ENCODE data around the gene HNRNPL. TPM values are rescaled to one million over a fixed set of nuclear protein-coding genes. Genes with fewer than 3 reads are reported as not detected.
"Not testable (repeated sequence)": the region's sequence is repeated elsewhere in the genome, so short reads cannot be mapped to it uniquely, and the experiment has no call there.

Gene HNRNPL
- total RNA-seq, 1 experiment from 2014 or later = 501 TPM

DNA sequence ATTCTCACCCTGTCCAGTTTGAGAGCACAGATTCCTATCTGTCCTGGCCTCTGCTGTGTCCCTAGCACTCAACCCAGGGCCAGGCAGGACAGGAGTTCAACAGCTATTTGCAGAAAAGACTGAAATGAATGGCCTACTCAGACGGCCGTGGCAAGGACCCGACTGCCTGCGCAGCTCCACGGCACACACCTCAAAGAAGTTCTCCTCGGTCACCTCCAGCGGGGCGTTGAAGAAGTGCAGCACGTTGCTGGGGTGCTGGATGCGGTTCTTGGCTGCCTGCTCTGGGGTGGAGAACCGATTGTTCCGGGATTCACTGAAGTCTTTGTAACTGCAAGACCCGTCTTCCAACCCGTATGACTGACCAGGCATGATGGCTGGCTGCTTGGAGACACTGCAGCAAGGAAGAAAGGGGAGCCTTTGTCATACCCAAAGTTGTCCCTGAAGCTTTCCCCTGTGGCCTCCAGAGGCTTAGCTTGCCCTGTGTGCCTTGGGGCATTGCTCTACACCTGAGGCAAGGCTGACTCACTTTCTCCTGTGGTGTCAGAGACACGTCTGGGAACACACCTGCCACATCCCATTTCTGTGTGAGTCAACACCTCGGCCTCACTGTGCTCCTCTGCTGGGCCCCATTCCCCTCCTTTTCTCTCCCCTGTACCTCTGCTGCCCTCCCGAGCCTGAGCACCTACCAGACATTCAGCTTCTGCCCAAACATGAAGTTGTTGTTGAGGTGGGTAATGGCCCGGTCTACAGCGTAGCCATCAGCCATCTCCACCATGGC is 11.4 kb downstream of the HNRNPL start:
- in situ Hi-C loops (cut with HindIII; ENCODE audit: low pct_unique_long_range_greater_than_20kb, low sequenced_read_pairs) = no loop called here
- DNase-seq (ENCODE audit: low read depth) = peak; percentile 72

DNA sequence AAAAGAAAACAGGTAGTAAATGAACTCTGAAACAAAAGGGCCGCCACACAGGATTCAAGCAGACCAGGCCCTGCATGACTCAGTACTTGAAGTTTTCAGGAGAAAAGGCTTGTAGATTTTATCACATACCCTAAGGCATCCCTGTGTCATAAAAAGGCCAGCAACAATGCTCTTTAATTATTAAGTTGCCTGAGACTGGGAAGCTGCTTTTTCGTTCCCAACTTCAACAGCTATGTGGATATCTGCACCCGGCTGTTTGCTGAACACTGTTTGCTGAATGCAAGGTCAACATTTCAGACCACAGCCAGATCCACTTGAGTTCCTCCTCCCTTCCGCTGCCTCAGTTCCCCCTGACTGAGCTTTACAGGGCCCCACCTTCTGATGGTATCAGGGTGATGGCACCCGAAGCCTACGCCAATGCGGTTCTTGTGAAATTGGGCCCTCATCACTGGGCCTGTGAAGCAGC is 12.1 kb downstream of the HNRNPL start:
- in situ Hi-C loops (cut with HindIII; ENCODE audit: low pct_unique_long_range_greater_than_20kb, low sequenced_read_pairs) = no loop called here

DNA sequence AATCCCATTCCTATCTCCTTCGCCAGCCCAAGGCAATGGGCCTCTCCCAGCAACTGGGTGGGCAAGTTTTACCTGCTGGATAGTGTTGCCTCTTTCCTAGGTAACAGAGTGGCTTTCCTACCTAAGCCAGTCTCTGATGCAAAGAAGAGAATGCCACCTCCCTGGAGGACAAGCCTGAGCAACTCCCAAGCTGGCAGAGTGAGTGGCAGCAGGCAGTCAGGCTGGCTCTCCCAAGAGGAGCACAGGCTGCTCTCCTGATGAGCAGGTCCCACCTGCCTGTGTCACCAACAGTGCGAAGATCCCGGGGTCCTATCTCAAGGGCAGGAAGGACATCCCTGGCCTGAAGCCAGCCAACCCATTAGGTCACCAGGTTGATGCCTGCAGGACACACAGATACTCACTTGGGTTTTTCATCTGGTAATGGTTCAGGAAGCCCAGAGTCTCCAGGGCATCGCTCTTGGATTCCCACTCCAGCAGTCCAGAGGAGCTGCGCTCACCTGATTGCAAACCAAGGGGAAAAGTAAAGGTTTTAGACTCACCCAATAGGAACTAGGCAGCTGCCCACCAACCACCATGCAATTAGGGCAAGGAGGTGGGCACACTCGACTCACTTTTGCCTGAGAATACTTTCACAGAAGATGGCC is 12.7 kb downstream of the HNRNPL start:
- in situ Hi-C loops (cut with HindIII; ENCODE audit: low pct_unique_long_range_greater_than_20kb, low sequenced_read_pairs) = no loop called here
- no peak for DNase-seq (ENCODE audit: low read depth)

More for the DNA sequence above, 12.1 kb downstream of the HNRNPL start:
- peak; percentile 85 for DNase-seq (ENCODE audit: low read depth)

DNA sequence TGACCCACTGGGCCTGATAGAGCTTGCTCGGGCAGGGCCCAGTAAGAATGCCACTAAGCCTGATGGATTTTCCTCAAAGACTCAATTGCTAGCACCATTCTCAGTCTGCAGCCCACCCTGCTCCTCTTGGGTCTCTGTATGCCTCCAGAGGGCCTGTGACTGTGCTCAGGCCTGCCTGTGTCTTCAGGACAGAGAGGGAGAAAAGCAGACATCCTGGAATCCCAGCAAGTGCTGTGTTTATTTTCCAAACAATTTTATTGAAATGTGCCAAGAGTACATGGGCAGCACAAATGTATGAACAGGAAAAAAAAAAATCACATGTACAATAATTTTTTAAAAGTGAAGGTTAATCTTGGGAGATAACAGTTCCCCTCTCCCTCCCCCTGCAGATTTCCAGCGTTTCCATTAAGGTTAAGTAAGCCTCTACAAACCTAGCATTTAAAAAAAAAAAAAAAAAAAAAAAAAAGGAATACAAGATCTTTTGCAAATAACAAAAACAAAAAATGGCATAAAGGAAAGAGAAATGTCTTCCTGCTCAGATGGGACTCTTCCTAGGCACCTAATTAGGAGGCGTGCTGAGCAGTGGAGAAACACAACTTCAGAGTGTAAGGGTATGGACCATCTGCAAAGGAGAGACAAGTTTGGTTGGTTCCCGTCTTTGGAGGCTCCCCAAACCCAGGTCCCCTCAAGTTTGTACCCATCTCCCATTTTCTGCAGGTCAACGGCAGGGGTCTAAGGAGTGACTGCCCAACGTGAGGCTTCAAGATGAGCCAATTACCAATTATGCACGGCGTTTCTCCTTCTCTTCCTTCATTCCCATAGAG is 13.4 kb downstream of the HNRNPL start:
- DNase-seq (ENCODE audit: low read depth) = no peak
- in situ Hi-C loops (cut with HindIII; ENCODE audit: low pct_unique_long_range_greater_than_20kb, low sequenced_read_pairs) = no loop called here

DNA sequence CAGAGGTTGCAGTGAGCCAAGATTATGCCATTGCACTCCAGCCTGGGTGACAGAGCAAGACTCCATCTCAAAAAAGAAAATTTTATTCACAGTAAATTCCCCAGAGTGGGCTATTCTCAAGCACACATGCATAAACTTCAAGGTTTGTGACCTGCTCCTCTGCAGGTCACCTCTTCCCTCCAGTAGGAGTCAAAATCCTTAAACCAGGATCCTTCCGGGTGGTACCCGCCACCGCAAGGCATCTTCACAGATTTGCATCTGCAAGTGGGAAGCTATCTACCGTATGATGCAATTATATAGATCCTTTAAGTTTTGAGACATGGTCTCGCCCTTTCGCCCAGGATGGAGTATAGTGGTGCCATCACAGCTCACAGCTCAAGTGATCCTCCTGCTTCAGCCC is 15.2 kb downstream of the HNRNPL start:
- no peak for DNase-seq (ENCODE audit: low read depth)
- in situ Hi-C loops (cut with HindIII; ENCODE audit: low pct_unique_long_range_greater_than_20kb, low sequenced_read_pairs) = no loop called here

DNA sequence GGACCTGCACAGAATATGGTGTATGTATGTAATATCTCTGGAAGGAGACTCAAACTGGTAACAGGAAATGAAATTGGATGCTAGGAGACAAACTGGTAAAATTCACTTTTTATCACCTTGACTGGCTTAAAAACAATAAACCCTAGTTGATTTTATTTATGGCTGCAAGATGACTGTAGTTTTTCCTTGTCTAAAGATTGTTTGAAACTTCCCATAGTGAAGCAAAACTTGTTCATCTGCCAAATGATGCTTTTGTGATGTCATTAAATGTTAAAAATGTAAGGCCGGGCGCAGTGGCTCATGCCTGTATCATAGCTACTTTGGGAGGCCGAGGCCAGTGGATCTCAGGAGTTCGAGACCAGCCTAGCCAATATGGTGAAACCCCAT is 15.7 kb downstream of the HNRNPL start:
- DNase-seq (ENCODE audit: low read depth) = no peak
- in situ Hi-C loops (cut with HindIII; ENCODE audit: low pct_unique_long_range_greater_than_20kb, low sequenced_read_pairs) = no loop called here

DNA sequence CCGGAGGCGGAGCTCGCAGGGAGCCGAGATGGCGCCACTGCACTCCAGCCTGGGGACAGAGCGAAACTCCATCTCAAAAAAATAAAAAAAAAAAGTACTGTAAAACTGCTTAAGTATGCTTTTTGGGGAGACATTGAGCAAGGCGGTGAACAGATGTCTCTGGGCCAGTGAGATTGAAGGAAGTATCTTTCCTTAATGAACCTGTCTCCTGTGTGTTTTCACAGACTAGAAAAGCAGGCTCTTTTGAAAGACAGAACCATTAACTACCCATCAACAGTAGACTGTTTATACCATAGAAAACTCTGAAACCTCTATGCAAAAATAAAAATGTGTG is 16.7 kb downstream of the HNRNPL start:
- in situ Hi-C loops (cut with HindIII; ENCODE audit: low pct_unique_long_range_greater_than_20kb, low sequenced_read_pairs) = no loop called here
- no peak for DNase-seq (ENCODE audit: low read depth)

DNA sequence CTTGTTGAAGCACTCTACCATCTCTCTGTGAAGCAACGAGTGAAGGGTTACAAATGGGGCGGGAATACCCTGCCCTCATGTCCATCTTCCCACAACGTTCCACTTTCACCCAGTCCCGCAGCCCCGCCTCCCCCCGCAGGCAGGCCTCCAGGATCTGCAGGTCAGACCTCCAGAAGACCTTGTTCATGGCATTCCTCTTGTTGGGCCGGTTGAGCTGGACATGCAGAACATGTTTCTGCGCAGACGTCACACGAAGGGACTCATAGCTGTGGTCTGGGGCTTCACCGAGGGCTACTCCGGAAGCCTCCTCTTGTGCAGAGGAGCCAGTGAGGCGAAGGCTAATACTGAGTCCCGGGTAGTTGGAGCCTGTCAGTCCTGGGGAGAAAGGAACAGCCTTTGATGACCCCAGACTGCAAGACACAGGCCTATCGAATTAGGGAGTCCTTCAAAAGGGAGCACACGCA is 18.6 kb downstream of the HNRNPL start:
- DNase-seq (ENCODE audit: low read depth) = peak; percentile 95
- in situ Hi-C loops (cut with HindIII; ENCODE audit: low pct_unique_long_range_greater_than_20kb, low sequenced_read_pairs) = no loop called here

DNA sequence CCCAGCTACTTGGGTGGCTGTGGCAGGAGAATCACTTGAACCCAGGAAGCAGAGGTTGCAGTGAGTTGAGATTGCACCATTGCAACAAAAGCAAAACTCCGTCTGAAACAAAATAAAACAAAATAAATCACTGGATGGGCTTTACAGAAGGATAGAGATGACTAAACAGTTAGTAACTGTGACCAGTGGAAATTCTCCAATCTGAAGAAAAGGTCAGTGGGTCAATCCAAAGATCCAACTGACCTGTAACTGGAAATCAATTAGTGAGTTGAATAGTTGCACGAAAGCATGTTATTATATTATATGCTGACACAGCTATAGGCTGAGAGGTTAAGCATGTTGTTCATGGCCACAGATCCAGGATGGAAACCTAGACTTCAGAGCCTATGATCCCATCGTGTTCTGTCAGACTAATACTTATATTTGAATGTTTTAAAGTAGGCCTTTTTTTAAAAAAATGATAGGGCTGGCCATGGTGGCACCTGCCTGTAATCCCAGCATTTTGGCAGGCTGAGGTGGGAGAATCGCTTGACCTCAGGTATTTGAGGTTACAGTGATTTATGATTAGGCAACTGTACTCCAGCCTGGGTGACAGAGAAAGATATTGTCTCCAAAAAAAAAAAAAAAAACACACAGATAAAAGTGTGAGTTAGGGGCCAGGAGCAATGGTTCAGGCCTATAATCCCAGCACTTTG is 19.6 kb downstream of the HNRNPL start:
- peak; percentile 79 for DNase-seq (ENCODE audit: low read depth)
- in situ Hi-C loops (cut with HindIII; ENCODE audit: low pct_unique_long_range_greater_than_20kb, low sequenced_read_pairs) = no loop called here

DNA sequence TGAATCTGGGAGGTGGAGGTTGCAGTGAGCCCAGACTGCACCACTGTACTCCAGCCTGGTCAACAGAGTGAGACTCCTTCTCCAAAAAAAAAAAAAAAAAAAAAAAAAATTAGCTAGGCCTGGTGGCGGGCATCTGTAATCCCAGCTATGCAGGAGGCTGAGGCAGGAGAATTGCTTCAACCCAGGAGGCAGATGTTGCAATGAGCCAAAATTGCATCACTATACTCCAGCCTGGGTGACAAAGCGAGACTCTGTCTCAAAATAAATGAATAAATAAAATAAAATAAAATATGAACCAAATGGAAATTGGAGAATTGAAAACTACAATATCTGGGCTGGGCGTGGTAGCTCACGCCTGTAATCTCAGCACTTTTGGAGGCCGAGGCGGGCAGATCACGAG is 20.6 kb downstream of the HNRNPL start:
- in situ Hi-C loops (cut with HindIII; ENCODE audit: low pct_unique_long_range_greater_than_20kb, low sequenced_read_pairs); DNase-seq (ENCODE audit: low read depth): not testable (repeated sequence)

DNA sequence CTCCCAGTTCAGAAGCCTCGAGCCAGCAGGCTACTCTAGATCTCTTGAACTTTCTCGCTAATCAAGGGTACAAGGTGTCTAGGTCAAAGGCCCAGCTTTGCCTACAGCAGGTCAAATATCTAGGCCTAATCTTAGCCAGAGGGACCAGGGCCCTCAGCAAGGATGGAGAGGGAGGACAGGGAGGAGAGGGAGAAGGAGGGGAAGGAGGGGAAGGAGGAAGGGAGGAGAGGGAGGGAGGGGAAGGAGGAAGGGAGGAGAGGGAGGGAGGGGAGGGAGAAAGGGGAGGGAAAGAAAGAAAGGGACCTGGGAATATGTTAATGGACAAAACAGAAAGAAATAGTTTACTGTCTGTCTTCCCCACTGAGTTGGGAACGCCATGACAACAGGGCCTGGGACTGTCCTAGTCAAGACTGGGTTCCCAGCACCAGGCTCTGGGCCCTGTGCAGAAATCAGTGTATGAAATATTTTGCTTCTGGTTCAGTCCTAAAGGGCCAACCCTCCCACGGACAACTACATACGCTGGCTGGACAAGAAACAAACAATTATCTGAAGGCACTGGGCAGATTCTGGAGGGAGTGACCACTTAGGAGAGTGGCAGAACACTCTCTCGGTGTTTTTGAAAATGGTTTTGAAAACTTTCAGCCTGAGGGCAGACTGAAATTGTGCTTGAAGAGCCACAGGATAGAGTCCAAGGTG is 22.8 kb downstream of the HNRNPL start:
- no peak for DNase-seq (ENCODE audit: low read depth)
- in situ Hi-C loops (cut with HindIII; ENCODE audit: low pct_unique_long_range_greater_than_20kb, low sequenced_read_pairs) = no loop called here

DNA sequence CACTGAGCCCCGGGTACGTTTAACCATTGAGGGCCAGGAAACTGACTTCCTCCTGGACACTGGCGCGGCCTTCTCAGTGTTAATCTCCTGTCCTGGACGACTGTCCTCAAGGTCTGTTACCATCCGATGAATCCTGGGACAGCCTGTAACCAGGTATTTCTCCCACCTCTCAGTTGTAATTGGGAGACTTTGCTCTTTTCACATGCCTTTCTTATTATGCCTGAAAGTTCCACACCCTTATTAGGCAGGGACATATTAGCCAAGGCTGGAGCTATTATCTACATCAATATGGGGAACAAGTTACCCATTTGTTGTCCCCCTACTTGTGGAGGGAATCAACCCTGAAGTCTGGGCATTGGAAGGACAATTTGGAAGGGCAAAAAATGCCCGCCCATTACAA is 23.9 kb downstream of the HNRNPL start:
- DNase-seq (ENCODE audit: low read depth); in situ Hi-C loops (cut with HindIII; ENCODE audit: low pct_unique_long_range_greater_than_20kb, low sequenced_read_pairs): not testable (repeated sequence)

DNA sequence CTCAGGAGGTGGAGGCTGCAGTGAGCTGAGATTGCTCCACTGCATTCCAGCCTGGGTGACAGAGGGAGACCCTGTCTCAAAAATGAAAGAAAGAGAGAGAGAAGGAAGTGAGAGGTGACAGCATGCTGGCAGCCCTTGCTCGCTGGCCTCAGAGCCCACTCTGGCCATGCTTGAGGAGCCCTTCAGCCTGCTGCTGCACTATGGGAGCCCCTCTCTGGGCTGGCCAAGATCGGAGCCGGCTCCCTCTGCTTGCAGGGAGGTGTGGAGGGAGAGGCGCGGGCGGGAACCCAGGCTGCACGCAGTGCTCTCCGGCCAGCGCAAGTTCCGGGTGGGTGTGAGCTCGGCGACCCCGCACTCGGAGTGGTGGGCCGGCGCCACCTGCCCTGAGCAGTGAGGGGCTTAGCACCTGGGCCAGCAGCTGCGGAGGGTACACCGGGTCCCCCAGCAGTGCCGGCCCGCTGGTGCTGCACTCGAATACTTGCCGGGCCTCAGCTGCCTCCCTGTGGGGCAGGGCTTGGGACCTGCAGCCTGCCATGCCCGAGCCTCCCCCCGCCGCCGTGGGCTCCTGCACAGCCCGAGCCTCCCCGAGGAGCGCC is 28.5 kb downstream of the HNRNPL start:
- in situ Hi-C loops (cut with HindIII; ENCODE audit: low pct_unique_long_range_greater_than_20kb, low sequenced_read_pairs); DNase-seq (ENCODE audit: low read depth): not testable (repeated sequence)

DNA sequence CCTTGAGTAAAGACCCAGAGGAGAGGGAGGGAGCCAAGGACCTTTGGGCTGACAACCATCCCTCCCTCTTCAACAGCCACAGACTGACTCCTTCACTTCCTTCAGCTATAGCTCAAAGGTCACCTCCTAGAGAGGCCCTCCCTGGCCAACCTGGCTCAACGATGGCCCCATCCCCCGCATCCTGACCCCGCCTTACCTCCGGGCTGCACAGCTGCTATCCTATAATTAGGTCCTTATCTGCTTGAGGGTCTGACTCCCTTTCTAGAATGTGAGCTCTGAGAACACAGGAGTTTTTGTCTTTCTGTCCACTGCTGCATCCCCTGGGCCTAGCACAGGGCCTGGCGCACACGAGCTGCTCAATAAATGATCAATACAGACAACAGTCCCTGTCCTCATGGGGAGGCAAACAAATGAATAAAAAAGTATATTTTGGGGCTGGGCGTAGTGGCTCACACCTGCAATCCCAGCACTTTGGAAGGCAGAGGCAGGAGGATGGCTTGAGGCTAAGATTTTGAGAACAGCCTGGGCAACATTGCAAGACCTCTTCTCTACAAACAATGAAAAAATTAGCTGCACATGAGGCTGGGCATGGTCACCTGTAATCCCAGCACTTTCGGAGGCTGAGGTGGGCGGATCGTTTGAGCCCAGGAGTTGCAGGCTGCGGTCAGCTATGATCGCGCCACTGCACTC is 30.4 kb downstream of the HNRNPL start:
- no peak for DNase-seq (ENCODE audit: low read depth)

DNA sequence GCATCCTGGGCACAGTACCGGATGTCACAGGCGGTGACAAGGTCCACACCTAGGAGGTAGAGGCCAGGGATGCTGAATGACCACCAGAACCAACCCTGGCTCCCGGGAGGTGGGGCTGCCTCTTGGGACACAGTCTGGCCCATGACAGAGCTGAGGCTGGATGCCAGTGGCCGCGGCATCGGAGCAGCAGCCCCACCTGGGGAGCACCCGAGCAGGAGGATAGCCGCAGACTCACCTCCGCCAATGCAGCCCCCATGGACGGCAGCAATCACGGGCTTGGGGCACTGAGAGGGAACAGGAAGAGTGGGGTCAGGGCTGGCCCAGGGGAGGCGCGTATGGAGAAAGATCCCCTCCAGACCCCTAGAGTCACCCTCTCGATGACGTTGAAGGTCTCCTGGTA is 32.7 kb downstream of the HNRNPL start:
- no peak for DNase-seq (ENCODE audit: low read depth)
- in situ Hi-C loops (cut with HindIII; ENCODE audit: low pct_unique_long_range_greater_than_20kb, low sequenced_read_pairs) = no loop called here

More for the DNA sequence above, 30.4 kb downstream of the HNRNPL start:
- in situ Hi-C loops (cut with HindIII; ENCODE audit: low pct_unique_long_range_greater_than_20kb, low sequenced_read_pairs) = no loop called here

DNA sequence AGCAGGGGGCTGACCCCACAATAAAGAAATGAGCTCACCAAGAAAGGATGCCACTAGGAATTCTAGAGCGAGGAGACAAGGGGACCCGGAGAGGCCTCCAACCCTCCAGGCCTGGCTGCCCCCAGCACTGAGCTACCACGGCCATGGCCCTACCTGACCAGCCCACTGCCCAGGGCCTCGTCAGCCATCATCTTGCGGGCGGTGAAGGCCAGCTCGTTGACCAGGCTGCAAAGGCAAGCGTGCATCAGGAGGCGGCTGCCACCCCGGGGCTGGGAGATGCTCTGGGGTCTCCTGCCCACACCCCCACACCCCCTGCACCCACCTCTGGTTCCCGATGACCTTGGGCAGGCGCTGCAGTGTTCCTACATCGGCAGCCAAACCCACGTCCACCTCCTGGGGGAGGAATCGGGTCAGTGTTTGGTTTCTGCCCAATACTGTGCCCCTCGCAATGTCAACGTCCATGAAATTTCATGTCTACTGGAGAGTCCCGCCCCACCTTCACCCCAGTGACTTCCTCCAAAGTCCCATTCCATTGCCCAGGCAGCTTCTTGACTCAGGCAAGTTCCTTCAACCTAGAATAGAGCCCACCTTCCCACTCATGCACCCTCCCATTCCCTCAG is 33.5 kb downstream of the HNRNPL start:
- in situ Hi-C loops (cut with HindIII; ENCODE audit: low pct_unique_long_range_greater_than_20kb, low sequenced_read_pairs) = no loop called here
- DNase-seq (ENCODE audit: low read depth) = no peak
